GM19467 (cell line): ENCODE measurements around the gene NCAPH2.

Experiments used
- ATAC-seq: cut with Tn5 transposase; IDR thresholded peaks from one replicate; pipeline ENCODE4 v1.9.1; 2021; ENCODE audit warnings: mild to moderate bottlenecking, moderate library complexity; ENCODE audit not compliant: unreplicated experiment

Gene NCAPH2

DNA sequence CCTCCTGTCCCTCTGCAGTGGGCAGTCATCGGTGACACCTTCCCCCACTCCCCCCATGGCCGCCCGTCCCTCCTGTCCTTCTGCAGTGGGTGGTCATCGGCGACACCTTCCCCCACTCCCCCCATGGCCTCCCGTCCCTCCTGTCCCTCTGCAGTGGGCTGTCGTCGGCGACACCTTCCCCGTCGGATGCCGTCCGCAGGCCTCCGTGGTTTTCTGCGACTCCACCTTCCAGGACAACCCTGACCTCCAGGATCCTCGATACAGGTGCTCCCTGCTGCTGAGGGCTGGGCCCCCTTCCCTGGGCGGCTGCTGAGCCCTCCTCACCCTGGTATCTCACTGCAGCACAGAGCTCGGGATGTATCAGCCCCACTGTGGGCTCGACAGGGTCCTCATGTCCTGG lies 19.1 kb upstream of the NCAPH2 start:
- no peak for ATAC-seq

DNA sequence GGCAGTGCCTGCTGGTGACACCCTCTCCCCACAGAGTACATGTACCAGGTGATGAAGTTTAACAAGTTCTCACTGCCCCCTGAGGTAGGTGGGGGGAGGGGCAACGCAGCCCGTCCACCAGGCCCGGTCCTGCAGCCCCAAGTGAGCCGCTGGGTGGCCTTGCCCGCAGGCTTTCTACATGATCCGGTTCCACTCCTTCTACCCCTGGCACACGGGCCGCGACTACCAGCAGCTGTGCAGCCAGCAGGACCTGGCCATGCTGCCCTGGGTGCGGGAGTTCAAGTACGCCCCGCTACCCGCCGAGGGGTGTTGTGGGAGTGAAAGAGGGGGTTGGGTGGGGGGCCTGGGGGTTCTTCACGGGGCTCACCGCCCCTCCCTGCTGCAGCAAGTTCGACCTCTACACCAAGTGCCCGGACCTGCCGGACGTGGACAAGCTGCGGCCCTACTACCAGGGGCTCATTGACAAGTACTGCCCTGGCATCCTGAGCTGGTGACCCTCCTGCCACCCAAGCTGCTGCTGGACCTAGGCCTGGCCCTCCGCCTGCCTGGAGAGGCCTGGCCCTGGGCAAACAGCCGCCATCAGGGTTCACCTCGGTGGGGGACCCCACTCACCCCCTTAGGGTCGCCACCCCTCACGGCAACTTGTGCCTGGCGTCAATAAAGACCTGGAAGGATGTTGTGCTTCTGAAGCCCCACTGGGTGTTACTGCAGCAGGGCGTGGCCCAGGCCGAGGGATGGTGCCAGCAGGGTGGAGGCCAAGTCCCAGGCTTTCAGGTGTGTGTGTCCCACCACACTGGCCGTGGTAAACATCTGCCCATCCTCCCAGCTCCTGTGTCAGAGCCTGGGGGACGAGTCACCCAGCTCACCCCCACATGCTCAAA lies 18.4 kb upstream of the NCAPH2 start:
- no peak for ATAC-seq

DNA sequence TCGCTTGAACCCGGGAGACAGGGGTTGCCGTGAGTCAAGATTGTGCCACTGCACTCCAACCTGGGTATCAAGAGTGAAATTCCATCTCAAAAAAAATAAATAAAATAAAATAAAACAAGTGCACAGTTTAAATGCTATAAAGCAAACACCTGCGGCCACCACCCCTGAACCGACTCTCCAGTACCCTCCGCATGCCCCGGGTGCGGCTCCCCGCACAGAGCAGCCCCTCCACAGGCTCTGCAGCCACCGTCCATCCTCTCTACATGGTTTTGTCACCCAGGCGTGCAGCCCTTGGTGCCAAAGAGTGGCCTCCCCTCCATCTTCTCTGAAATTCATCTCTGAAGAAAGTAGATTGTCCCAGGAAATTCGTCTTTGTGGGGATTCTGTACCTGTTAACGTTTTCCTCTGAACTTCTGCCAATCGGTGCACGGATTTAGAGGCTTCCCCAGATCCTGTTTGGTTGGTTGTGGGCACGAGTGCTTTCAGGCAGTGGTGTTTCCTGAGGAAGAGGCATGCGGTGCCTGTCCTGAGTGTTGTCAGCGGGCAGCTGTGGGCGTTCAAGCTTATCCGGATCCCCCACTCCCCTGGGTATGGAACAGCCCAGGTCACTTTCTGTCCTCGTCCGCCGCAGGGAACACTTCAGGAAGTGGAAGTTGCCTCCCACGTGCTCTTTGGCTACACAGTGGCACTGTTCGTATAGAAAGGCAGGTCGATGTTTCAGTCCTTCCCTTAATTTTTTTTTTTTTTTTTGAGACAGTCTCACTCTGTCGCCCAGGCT lies 17.3 kb upstream of the NCAPH2 start:
- no peak for ATAC-seq

DNA sequence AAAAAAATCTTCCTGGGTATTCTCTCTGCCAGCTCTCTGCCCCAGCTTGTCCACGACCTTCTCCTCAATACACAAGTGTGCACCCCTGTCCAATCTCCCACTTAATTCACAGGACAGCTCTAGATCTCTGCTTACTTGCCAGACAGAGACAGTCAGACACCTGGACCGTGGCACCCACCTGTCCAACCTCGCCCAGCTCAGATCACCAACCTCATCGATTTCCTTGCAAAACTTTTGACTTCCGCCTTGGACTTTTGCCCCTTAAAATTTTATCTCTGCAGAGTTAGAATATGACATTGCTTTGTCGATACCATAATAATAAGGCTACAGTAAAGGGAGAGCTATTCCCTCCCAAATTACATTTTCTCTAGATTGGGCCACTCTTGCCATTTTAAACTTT lies 10.9 kb upstream of the NCAPH2 start:
- no peak for ATAC-seq

DNA sequence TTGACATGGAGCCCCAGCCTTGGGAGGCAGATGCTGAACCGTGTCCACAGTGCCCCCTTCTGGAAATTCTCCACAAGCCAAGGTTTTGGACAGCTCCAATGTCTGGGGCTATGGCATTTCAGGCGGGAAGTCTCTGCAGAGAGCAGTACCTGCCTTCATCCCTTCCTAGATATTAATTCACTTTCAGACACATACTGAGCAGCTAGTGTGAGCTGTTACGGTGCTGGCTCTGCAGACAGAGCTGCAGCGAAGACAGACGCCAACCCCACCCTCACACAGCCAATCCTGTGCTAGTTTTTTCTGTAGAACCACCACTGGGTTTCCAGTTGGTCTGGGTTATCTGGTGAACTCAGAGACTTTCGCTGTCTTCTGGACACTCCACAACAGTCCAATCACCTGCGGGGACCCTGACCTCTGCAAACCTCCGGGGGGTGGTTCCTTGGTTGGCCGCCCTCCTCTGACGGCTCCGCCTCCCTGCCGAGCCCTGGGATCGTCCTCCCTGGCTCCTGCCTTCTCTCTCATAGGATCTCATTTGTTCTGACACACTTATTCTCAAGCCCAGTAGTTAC lies 9.6 kb upstream of the NCAPH2 start:
- ATAC-seq: no peak

DNA sequence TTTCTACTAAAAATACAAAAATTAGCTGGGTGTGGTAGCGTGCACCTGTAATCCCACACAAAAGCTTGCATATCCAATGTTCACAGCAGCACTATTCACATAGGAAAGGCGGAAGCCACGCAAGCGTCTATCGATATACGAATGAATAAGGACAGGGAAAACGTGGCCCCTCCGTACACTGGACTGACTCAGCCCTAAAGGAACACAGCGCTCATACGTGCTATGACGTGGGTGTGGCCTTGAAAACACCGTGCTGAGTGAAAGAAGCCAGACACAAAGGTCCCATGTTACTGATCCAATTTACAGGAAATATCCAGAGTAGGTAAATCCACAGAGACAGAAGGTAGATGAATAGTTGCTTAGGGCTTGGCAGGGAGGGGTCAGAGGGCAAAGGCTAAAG lies 7.6 kb upstream of the NCAPH2 start:
- ATAC-seq: no peak

DNA sequence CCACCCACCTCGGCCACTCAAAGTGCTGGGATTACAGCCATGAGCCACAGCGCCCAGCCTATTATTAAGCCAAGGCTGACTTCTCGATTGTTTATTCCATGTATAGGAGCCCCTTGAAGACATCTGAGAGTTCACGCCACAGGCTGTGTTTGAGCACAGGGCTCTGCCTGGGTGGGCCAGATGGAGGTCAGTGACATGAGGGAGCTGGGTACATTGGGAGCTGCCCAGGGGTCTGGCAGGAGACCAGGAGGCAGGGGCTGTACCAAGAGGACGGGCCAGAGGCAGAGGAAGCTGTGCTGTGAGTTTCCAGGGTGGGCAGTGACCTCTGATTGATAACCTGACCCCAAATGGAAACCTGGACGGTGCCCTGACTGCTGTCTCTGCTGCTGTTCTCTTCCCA lies 5.9 kb upstream of the NCAPH2 start:
- no peak for ATAC-seq

DNA sequence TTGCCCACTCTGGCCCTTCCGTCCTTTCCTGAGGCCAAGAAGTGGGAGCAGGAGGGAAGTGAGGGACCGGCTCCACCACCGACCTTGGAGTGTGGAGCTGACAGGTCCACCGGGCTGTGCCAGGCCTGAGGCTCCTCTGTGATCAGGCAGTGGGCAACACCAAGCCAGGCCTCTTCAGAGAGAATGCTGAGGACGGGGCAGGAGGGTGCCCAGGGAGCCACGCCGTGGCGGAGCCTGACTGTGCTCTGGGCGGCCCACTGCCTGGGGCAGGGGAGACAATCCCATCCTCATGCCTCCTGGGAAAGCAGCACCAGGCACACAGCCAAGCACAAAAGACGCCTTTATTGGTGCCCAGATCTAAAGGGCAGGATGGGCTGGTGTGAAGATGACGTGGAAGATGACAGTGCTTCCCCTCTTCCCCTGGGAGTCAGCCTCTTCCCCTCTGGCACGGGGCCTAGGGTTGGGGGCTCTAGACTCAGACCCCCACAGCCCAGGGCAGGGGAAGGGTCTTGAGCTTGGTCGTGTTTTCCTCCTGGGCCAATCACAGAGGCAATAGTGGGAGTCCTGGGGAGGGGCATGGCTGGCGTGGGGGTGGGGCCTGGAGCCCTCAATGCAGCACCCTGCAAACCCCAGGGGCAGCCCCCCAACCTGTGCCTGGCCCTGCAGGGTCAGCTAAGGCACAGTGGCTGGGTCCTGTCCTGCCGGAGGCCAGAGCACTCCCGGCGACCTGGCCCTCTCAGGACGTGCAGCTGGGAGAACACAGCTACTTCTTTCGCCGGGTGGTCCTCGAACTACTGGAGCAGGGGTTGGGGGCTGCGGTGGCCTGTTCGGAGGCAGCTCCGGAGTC lies 5.2 kb upstream of the NCAPH2 start:
- no peak for ATAC-seq

DNA sequence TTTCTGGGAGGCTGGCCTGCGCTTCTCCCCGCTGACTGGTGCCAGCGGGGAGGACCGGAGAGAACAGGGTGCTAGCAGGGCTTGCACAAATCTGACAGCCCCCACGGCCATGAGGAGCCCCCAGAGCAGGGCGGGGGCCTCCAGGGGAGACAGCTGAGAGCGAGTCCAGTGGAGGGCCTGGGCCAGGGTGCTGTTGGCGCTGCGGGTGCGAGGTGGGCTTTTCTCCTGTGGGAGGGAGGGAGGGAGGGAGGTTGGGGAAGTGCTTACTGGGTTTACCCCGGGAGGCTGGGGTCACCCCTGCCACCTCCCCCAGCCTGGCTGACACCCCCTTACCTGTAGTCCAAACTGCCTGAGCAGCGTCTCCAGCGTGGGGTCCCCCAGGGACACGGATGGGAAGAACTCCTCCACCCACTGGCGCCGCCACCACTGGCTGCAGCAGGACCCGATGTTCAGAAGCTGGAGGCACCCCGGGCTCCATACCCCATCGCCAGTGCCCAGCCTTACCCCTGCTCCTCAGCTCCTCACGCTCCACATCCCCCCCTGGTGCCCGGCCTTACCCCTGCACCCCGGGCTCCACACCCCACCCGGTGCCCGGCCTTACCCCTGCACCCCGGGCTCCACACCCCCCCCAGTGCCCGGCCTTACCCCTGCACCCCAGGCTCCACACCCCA lies 4.4 kb upstream of the NCAPH2 start:
- no peak for ATAC-seq

DNA sequence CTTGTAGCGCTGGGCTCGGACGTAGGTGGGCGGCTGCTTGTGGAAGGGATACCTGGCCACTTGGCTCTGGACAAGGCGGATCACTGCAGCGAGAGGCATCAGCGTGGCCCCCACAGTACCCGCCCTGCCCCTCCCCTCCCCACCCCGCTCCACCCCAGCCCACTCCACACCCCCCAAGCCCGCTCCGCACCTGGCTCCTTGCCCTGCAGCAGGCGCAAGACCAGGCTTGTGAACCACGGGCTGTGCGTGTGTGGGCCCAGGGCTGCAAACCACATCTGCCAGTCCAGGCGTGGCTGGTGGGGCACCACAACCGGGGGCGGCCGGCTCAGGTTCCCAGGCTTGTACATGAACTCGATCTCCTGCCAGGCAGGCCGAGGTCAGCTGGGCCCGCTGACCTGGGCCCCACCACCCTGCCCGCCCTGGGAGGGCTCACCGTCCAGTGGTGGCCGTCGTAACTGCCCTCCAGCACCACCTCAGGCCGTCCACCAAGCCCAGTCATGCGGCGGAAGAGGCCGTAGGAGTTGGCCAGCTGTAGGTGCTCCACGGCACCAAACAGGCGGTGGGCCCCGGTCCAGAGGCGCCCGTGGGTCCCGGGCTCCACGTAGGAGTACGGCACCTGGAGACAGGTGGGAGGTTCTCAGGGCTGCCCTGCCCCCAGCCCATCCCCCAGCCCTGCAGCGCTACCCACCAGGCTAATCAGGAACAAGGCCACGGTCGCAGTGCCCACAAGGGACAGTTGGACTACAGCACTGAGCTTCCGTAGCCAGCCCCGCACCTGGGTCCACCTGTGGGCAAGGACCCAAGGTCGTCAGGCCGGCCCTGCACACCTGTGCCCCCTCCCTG lies 3.4 kb upstream of the NCAPH2 start:
- ATAC-seq: no peak

DNA sequence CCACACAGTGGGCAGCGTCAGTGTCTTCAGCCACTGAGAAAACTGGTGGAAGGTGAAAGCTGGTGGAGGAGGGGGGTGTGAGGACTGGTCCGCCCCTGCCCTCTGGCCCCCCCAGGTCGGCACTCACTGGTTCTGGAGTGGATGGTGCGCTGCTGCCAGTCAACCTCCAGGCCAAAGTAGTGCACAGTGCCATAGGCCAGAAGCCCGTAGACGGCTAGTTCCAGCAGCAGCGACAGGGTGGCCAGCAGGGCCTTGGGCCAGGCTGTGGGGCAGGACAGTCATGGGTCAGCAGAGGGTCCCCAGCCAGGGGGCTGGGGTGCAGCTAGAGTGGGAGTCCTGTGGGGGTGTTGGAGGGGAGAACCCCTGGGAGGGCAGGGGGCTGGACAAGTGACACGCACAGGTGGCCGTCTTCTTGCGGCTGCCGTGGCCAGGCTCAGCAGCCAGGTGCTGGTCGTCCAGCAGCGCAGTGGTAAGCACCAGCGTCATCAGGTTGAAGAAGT lies 2.7 kb upstream of the NCAPH2 start:
- no peak for ATAC-seq

DNA sequence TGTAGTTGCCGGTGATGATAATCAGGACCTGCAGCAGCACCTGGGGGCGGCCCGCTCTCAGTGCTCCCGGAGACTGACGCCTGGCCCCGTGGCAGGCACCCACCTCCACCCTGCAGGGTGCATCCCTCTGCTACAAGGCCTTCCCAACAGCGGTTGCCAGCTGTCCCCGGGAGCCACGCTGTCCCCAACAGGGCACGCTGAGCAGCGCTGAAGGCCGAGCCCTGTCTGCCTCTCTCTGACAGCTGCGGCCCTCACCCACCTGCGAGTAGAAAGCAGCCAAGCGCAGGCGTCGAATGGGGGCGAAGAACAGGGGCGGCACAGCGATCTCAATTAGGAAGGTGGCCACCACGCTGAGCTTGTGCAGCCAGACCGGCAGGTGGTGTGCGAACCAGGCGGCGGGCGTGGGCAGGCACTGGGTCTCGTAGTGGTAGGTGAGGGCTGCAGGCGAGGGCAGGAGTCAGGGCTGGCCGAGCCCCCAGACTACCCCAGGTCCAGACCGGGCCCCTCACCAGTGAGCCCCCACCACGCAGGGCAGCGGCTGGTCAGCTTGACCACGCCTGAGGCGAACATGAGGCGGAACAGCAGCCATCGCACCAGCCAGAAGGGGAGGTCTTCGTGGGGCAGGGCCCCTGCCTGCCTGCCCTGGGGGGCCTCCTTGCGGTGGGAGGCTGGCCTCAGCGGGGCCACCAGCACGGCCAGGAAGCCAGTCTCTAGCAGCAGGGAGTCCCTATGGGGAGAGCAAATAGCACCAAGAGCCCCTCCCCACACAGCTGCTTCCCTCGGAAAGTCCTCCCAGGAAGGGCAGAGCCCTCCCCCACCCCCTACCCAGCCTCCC lies 2.0 kb upstream of the NCAPH2 start:
- ATAC-seq: no peak

DNA sequence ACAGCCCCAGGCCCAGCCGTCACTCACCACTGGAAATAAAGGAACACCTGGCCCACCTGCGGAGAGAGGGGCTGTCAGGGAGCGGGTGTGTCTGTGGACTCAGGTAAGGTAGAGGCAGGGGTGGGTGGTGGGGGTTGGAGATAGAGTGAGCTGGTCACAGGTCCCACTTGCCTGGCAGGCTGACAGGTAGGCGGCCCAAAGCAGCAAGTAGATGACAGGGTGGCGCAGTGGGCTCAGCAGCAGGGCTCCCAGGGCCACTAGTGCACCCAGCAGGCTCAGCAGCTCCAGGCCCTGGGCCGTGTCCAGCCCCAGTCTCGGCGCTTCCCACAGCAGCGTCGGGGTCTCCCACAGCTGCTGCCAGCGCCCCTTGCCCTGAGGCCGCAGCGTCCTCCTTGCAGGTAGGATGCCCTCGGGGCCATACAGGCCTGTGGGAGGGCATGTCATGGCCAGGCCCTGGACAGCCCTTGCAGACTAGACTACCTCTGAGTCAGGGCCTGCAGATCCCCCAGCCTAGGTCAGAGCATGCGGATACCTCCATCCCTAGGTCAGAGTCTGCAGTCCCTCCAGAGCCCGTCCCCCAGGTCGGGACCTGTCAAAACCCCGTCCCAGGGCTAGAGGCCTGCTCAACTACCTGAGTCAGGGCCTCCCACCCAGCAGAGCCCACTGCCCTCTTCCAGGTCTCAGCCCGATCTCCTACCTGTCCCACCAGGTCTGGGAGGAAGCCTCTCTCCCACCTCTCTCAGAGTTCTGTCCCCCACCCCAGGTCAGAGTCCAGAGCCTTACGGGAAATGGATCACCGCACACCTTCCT lies 1.2 kb upstream of the NCAPH2 start:
- ATAC-seq: no peak

DNA sequence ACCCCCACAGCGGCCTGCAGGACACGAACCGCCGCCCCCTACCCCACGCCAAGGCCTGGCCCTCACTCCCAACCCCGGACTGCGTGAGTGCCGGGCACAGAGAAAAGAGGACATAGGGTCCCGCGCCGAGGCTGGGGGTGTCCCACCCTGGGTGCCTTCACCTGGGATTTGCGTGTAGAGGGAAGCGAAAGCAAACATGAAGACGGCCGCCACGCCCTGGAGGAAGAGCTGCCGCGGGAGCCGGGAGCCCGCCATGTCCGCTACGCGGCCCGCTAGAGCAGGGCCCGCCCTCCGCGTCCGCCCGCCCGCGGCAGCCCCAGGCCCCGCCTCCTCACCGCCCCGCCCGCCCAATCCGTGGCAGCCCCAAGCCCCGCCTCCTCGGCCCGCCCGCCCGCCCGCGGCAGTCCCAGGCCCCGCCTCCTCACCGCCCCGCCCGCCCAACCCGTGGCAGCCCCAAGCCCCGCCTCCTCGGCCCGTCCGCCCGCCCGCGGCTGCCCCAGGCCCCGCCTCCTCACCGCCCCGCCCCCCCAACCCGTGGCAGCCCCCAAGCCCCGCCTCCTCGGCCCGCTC lies 518 bp upstream of the NCAPH2 start, which contains the start of gene LMF2:
TSS of gene LMF2 (minus strand) at position 282 of the 570 bp plus-strand sequence. CDS start at position 255, 27 bp downstream.
- peak; percentile 40 for ATAC-seq

DNA sequence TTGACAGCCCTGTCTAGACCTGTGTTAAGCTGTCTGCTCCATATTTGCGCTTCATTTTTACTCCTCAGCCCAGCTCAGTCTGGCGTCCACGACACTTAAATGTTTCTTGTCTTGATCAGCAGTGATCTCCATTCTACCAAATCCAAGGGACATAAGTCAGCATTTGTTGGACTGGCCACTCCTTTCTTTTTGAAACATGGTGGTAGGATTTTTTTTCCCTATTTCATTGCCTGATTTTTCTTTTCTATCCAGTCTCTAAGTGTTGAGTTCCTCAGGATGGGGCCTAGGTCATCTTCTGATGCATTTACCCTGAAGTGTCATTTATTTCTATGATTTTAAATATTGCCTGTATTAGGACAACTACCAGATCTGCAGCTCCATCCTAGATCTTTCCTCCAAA lies 873 bp downstream of the NCAPH2 start:
- no peak for ATAC-seq

DNA sequence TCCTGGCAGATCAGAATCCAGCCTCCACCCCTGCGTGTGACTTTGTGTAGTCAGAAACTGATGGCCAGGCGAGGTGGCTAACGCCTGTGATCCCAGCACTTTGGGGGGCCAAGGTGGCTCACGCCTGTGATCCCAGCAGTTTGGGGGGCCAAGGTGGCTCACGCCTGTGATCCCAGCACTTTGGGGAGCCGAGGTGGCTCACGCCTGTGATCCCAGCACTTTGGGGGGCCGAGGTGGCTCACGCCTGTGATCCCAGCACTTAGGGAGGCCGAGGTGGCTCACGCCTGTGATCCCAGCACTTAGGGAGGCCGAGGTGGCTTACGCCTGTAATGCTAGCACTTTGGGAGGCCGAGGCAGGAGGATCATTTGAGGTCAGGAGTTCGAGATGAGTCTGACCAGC lies 5.2 kb downstream of the NCAPH2 start:
- ATAC-seq: no peak

DNA sequence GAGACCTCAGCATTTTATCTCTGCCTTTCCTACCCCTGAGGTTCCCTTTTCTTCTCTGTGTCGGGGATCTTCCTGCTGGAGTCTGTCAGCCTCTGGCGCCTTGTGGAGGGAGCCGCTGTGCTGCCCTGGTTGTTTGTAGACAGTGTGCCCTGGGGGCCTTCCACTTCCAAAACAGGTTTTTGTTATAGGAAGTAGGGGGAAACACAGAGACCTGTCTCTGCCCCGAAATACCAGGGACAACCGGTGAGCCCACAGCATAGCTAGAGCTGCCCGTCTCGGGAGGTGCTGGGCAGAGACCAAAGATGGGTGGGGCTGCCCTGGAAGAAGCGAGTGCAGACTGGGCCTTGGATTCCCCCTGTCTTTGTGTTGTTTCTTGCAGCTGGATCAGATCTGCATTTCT lies 8.0 kb downstream of the NCAPH2 start:
- ATAC-seq: no peak
